Endometrium (tissue), 2 donors: ENCODE data around the gene TECR.
"Not testable (repeated sequence)": the region's sequence is repeated elsewhere in the genome, so short reads cannot be mapped to it uniquely, and the experiment has no call there.

ENCODE experiments used
- FAIRE-seq: peaks from 2 replicates; lab custom pipeline; 2012; peaks lifted over from hg19 to GRCh38; lab: Jason Lieb, UNC
- donor health status: control.
- donor health status: control.

Gene TECR

DNA sequence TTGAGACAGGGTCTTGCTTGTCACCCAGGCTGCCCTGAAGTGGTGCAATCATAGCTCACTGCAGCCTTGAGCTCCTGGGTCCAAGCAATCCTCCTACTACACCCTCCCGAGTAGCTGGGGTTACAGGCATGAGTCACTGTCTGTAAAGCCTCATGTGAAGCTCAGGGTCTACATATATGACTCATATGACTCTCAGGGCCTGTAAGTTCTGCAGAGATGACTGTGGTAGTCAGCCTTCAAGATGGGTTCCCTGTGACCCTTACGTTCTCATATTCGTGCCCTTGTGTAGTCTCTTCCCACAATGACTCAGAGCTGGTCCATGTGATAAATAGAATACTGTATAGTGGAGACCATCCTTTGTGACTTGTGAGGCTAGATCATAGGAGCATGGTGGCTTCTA, 55.8 kb downstream of the TECR start:
- FAIRE-seq: not testable (repeated sequence)

DNA sequence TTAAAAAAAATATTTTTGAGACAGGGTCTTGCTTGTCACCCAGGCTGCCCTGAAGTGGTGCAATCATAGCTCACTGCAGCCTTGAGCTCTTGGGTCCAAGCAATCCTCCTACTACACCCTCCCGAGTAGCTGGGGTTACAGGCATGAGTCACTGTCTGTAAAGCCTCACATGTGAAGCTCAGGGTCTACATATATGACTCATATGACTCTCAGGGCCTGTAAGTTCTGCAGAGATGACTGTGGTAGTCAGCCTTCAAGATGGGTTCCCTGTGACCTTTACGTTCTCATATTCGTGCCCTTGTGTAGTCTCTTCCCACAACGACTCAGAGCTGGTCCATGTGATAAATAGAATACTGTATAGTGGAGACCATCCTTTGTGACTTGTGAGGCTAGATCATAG, 60.0 kb downstream of the TECR start:
- not testable (repeated sequence) for FAIRE-seq

DNA sequence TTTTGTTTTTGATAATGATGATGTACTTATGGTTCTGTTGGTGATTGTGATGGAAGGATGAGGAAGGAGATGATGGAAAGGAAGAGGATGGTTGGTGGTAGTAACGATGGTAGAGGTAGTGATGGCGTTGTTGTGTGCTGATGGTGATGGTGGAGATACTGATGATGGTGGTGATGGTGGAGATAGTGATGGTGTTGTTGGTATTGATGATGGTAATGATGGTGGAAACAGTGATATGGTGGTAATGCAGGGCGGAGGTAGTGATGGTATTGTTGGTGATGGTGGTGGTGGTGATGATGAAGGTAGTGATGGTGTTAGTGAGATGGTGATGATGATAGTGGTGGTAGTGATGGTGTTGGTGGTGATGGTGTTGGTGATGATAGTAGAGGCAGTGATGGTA, 66.2 kb downstream of the TECR start:
- FAIRE-seq: no peak

DNA sequence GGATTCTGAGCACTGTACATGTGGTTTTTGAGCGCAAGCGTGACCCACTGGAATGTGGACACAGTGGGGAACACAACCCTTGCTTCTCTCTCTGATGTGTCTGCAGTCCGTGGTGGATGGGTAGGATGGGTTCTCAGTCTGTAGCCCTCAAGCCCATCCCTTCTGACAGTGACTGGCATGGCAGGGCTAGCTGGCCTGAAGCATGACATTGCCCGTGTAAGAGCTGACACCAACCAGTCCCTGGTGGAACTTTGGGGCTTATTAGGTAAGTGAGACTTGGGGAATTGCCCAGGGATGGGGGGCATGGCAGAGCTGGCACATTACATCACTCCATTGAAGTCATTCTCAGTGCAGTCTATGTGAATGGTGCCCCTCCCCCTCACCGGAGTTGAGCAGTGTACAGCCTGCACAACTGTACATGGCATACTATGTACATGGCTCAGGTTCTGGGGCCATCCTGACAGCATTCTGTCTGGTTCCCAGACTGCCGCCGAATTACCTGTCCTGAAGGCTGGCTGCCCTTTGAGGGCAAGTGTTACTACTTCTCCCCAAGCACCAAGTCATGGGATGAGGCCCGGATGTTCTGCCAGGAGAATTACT, 70.3 kb downstream of the TECR start:
- FAIRE-seq: no peak

DNA sequence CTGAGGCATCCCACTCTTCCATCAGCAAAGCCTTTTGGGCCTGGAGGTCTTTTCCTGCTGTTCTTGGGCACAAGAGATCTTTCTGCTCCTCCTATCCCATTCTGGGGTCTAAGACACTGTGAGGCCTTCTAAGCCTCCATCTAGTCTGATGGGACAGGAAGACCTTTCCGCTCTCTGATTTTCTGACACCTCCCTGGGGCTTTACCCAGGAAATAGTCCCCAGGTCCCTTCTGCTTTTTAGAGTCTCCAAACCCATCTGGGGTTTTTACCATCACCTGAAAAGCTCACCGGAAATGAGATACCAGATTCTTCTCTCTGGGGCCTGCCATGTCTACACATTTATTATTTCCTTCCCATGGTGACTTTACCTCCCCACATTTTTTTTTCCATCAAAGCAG, 74.6 kb downstream of the TECR start:
- no peak for FAIRE-seq

DNA sequence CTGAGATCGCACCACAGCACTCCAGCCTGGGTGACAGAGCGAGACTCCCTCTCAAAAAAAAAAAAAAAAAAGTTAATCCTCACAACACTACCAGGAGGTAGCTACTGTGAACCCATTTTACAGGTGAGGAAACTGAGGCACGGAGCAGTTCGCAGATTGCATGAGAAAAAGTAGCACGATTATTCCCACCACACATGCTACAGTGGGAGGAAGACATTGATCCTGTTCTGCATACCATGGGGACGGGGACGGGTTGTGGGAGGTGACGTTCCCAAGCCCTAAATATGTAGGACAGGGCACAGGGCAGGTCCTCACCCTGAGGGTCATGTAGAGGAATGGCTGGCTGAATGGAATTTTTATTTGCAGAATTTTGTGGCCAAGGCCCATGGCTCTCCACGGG, 77.2 kb downstream of the TECR start:
- no peak for FAIRE-seq

DNA sequence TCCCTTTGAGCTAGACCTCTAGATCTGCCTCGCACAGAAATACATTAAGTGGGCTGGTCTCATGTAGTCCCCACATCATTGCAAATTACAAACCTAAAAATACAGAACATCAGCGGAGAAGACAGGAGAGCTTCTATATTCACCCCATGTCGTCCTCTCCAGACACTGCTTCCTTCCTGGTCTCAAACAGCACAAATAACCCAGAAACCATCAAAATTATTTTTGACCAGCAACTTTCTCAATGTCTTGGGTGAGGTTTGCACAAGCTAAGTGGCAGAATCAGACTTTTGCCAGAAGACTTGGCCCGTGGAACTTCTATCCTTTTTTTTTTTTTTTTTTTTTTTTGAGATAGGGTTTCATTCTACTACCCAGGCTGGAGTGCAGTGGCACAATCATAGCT, 81.7 kb downstream of the TECR start:
- FAIRE-seq: no peak

DNA sequence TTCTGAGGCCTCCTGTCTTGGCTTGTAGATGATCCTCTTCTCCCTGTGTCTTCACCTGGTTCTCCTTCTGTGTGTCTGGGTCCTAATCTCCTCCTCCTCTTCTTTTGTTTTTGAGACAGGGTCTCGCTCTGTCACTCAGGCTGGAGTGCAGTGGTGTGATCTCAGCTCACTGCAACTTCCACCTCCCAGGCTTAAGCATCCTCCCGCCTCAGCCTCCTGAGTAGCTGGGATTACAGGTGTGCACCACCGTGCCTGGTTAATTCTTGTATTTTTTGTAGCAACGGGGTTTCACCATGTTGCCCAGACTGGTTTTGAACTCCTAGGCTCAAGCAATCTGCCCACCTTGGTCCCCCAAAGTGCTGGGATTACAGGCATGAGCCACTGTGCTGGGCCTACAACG, 82.8 kb downstream of the TECR start:
- FAIRE-seq: not testable (repeated sequence)

DNA sequence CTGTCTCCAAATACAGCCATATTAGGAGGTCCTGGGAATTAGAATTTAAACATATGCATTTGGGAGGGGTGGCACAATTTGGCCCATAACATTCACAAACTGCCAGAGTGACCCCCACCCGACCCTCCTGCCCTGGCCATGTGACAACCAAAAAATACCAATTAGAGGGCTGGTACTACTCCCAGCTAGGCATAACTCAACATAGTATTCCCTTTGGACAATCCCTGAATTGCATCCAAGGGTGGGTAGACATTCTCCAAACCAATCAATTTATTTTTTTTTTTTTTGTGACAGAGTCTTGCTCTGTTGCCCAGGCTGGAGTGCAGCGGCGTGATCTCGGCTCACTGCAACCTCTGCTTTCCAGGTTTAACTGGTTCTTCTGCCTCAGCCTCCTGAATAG, 83.3 kb downstream of the TECR start:
- FAIRE-seq: no peak

DNA sequence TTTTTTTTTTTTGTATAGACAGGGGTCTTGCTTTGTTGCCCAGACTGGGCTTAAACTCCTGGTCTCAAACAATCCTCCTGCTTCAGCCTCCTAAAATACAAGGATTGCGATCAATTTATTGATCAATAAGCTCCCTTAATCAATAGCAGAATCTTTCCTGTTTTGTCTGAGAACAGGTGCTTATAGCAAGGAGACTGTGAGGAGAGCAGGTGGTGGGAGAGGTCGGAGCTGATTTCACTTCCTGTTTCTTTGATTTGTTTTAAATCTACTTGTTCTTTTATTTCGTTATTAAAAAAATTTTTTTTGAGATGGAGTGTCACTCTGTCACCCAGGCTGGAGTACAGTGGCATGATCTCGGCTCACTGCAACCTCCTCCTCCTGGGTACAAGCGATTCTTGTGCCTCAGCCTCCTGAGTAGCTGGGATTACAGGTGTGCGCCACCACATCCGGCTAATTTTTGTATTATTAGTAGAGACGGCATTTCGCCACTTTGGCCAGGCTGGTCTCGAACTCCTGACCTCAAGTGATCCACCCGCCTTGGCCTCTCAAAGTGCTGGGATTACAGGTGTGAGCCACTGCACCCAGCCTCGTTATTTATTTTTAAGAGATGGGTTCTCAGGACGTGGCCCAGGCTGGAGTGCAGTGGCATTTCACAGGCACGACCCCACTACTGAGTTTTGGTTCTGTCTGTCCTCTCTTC, 84.2 kb downstream of the TECR start:
- not testable (repeated sequence) for FAIRE-seq

DNA sequence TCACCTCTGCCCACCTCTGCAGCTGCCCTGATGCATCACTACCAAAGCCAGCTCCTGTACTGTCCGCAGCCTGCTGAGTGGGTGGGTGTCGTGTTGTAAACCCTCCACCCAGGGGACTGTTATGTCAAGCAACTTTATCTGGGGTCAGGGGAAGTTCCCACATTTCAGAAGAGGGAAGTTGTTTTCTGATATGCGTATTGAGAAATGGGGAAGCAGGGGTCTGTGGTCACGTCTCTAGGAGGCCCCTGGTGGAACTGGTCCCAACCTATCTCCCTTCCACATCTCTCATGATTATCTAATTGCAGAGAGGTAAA, 84.7 kb downstream of the TECR start:
- FAIRE-seq: no peak
